H7 (cell line): ENCODE results near the gene OR2T5. TPM values are rescaled to one million over a fixed set of nuclear protein-coding genes. Genes with fewer than 3 reads are reported as not detected.
"Not testable (repeated sequence)": the region's sequence is repeated elsewhere in the genome, so short reads cannot be mapped to it uniquely, and the experiment has no call there.

Experiments used
- DNase-seq: peaks from one replicate; pipeline ENCODE4 v3.0.0; 2012
- H3K27me3 ChIP-seq: 2 replicates; pipeline ENCODE4 v1.6.0; 2011; ENCODE audit warnings: mild to moderate bottlenecking, low read length; ENCODE audit not compliant: control insufficient read depth, insufficient read depth
- H3K36me3 ChIP-seq: replicated peaks from 2 replicates; pipeline ENCODE4 v1.5.1; 2011; ENCODE audit warnings: low read length; ENCODE audit not compliant: control insufficient read depth, insufficient read depth
- H3K4me3 ChIP-seq: 2 replicates; pipeline ENCODE4 v1.5.1; 2011; ENCODE audit warnings: low read depth, mild to moderate bottlenecking, control low read depth, low read length, moderate library complexity; ENCODE audit not compliant: insufficient read depth
- total RNA-seq: library from RNA; depleted of rRNA; stranded (reverse); fragments of >200 nt; shearing (Covaris generic); gene quantifications from 2 replicates; pipeline ENCODE4 v1.2.3, GENCODE V29; 2014; rRNA removed

Gene OR2T5
- total RNA-seq, 1 experiment from 2014 or later, result not detected

GRCh38 chr1:248472111-248472510 lies 16.3 kb upstream of the OR2T5 start:
- not testable (repeated sequence) for H3K36me3 ChIP-seq, H3K27me3 ChIP-seq, DNase-seq, H3K4me3 ChIP-seq

- H3K27me3 ChIP-seq, DNase-seq, H3K4me3 ChIP-seq, H3K36me3 ChIP-seq: not testable (repeated sequence)
Measured at GRCh38 chr1:248473051-248473450, 15.3 kb upstream of the OR2T5 start, which contains the start of gene OR2T3. OR2T3 (plus strand) TSS chr1:248473351; CDS start chr1:248473351, 0 bp downstream.

GRCh38 chr1:248475660-248476059 lies 12.7 kb upstream of the OR2T5 start:
- H3K4me3 ChIP-seq, DNase-seq, H3K36me3 ChIP-seq, H3K27me3 ChIP-seq: not testable (repeated sequence)

GRCh38 chr1:248481686-248482579 lies 6.5 kb upstream of the OR2T5 start:
- not testable (repeated sequence) for DNase-seq, H3K36me3 ChIP-seq, H3K4me3 ChIP-seq, H3K27me3 ChIP-seq

- not testable (repeated sequence) for DNase-seq, H3K27me3 ChIP-seq, H3K4me3 ChIP-seq, H3K36me3 ChIP-seq
Measured at GRCh38 chr1:248496661-248497060, 8.3 kb downstream of the OR2T5 start.

GRCh38 chr1:248500305-248501035 lies 12.1 kb downstream of the OR2T5 start:
- DNase-seq, H3K27me3 ChIP-seq, H3K36me3 ChIP-seq, H3K4me3 ChIP-seq: not testable (repeated sequence)

- H3K4me3 ChIP-seq, H3K27me3 ChIP-seq, DNase-seq, H3K36me3 ChIP-seq: not testable (repeated sequence)
Measured at GRCh38 chr1:248507773-248508172, 19.4 kb downstream of the OR2T5 start, which contains the start of gene OR2G6. OR2G6 (plus strand) TSS chr1:248508073; CDS start chr1:248521647, 13,574 bp downstream.

GRCh38 chr1:248510217-248510616 lies 21.8 kb downstream of the OR2T5 start:
- DNase-seq, H3K4me3 ChIP-seq, H3K36me3 ChIP-seq, H3K27me3 ChIP-seq: not testable (repeated sequence)

- H3K27me3 ChIP-seq, result no peaks in the 10 kb centered on the region
- DNase-seq, result no peak
- no peak overlapping the region for H3K4me3 ChIP-seq
- H3K36me3 ChIP-seq, result no peaks in the 10 kb centered on the region
Measured at GRCh38 chr1:248521856-248522255, 33.5 kb downstream of the OR2T5 start.

- not testable (repeated sequence) for DNase-seq, H3K27me3 ChIP-seq, H3K36me3 ChIP-seq, H3K4me3 ChIP-seq
Measured at GRCh38 chr1:248537449-248537848, 49.1 kb downstream of the OR2T5 start.

Other genes starting within 250 kb of the OR2T5 start
- gene OR2T33, start 210.6 kb upstream of the OR2T5 start, total RNA-seq, result not detected in 2 replicates
- gene OR2T12, start 185.2 kb upstream of the OR2T5 start, total RNA-seq, result not detected in 2 replicates
- gene OR2M7, start 164.0 kb upstream of the OR2T5 start, total RNA-seq, result not detected in 2 replicates
- not detected in 2 replicates for gene OR14C36, start 139.8 kb upstream of the OR2T5 start, total RNA-seq
- not detected in 2 replicates for gene OR2T4, start 126.9 kb upstream of the OR2T5 start, total RNA-seq
- not detected in 2 replicates for gene OR2T6, start 112.8 kb upstream of the OR2T5 start, total RNA-seq
- not detected in 2 replicates for gene OR2T1, start 85.5 kb upstream of the OR2T5 start, total RNA-seq
- gene OR2T2, start 43.0 kb upstream of the OR2T5 start, total RNA-seq, result not detected in 2 replicates
- gene OR2T3, start 15.2 kb upstream of the OR2T5 start, total RNA-seq, result not detected in 2 replicates
- not detected in 2 replicates for gene OR2G6, start 19.5 kb downstream of the OR2T5 start, total RNA-seq
- not detected in 2 replicates for gene OR2T29, start 74.2 kb downstream of the OR2T5 start, total RNA-seq
- gene OR2T34, start 86.2 kb downstream of the OR2T5 start, total RNA-seq, result not detected in 2 replicates
- not detected in 2 replicates for gene OR2T10, start 109.1 kb downstream of the OR2T5 start, total RNA-seq
- not detected in 2 replicates for gene OR2T11, start 146.5 kb downstream of the OR2T5 start, total RNA-seq
- not detected in 2 replicates for gene OR2T35, start 156.7 kb downstream of the OR2T5 start, total RNA-seq
- not detected in 2 replicates for gene OR2T27, start 166.9 kb downstream of the OR2T5 start, total RNA-seq
- not detected in 2 replicates for gene OR14I1, start 214.2 kb downstream of the OR2T5 start, total RNA-seq